ENCODE data around the gene NCF2.

NCF2 gene

DNA sequence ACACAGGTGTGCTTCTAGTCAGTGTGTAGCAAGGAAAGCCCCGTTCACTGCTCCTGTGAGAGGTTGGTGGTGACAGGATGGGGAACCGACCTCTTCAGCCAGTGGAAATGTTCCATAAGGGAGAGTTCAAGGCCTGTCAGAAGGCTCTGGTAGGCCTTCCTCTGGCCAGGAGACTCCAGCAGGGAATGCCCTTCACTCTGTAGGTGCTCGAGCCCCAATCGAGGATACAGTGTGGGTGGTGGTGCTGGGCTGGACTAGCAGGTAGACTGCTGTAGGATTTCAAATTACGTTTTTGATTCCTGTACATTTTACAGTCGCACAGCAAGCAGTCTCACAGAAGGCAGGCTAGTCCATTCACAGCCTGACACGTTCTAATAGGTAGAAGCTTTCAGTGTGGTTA, 37.8 kb downstream of the NCF2 start:
- DNase-seq (ENCODE audit: low read depth) = no peak

DNA sequence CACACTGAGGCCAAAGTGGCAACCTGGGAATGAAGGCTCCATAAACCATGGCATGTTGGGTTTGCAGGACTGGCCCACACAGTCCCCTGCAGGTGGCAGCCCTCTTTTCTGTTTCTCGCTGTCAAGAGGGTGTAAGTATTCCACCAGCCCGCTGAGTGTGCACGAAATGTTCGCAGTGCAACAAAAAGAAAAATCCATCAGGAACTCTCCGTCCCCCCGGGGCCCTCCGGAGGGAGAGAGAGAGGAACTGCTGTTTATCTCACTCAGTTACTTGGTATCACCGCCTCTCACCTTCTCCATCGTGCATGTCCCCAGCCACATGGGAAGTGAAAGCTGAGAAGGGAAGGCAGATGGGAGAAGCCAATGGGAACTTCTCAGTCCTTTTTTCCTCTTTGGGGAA, 38.3 kb downstream of the NCF2 start:
- DNase-seq (ENCODE audit: low read depth) = no peak

DNA sequence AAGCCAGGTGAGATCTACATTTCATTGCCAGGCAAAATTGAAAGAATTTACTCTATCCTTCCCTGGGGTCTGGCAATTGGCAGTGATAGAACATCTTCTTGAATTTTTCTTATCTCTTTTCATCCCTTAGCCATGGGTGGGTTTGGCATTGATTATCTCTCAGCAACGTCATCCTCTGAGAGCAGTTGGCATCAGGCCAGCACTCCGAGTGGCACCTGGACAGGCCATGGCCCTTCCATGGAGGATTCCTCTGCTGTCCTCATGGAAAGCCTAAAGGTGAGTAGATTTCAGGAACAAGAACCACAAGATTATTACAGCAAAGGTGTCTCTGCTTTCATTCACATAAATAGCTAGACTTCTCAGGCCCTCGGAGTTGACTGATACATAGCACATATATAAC, 39.3 kb downstream of the NCF2 start:
- DNase-seq (ENCODE audit: low read depth) = no peak

DNA sequence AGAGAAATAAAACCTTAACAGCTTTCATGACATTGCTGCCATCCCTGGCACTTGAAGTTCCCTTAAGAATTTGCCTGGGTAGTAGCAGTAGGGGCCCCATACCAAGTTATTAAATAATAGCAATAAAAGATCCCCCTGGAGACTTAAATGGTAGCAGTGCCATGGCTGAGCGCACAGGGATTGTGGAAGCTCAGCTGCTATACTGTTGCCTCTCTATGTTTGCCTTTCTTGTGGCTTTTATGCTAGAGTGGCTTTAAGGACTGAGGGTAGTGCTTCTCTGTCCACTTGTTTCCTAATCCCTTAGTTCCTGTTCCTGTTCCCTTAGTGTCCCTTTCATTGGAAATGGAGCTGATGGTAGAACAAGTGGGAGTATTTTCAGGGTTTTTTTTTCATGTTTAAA, 42.1 kb downstream of the NCF2 start:
- no peak for DNase-seq (ENCODE audit: low read depth)

DNA sequence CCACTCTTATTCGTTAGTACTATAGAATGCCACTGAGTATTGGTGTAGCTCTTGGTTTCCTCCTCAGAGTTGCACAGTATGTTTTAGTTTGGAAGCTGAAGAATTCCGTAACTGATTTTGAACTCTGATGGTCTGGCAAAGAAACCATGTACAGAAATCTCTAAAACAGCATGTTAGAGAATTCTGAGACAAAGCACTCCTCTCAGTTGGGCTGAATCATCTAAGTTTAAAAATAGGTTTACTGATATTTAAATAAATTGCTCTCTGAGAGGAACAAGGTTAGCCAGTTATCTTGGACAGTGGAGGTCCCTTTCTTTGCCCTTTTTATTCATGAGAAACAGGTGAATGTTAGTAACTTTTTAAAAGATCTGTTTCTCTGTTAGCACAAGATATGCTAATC, 43.8 kb downstream of the NCF2 start:
- DNase-seq (ENCODE audit: low read depth) = no peak

DNA sequence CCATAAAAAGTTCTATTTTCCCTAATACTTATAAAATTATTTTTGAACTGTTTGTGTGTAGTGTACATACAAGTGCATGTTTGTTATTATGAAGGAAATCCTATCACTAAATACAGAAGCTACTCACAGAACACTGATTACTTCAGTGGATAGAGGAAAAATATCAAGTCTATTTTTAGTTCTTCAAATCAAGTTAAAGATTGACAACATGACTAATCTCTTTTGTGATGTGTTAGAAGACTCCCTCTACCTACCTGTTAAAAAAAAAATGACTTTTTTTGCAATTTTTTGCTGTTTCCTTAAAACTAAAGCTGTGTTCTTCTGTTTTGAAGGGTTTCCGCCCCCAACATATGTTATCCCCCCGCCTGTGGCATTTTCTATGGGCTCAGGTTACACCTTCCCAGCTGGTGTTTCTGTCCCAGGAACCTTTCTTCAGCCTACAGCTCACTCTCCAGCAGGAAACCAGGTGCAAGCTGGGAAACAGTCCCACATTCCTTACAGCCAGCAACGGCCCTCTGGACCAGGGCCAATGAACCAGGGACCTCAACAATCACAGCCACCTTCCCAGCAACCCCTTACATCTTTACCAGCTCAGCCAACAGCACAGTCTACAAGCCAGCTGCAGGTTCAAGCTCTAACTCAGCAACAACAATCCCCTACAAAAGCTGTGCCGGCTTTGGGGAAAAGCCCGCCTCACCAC, 45.5 kb downstream of the NCF2 start:
- no peak for DNase-seq (ENCODE audit: low read depth)

DNA sequence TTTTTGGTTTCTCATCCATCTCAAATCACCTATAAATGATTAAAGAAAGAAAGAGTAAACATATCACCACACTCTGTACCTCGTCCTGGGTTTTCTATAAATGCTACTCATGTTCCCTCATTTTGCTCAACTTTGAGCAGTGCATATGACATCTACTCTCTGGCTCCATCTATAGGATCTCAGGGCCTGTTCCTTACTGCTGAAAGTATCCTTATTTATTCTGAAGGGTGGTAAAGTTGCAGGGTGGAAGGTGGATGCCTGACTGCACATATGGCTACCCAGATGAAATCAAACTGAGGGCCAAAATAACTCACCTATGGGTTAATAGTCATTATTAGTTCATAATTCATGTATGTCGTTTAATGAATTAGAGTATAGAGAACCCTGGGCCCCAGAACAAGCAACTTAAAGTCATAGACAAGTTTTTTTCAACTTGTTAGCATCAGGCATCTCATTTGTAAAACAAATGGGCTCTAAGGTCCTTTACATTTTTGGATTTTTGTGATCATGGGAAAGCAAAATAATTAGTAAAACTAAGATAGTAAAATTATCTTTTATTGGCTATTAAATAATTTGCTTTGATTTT, 46.5 kb downstream of the NCF2 start:
- no peak for DNase-seq (ENCODE audit: low read depth)

DNA sequence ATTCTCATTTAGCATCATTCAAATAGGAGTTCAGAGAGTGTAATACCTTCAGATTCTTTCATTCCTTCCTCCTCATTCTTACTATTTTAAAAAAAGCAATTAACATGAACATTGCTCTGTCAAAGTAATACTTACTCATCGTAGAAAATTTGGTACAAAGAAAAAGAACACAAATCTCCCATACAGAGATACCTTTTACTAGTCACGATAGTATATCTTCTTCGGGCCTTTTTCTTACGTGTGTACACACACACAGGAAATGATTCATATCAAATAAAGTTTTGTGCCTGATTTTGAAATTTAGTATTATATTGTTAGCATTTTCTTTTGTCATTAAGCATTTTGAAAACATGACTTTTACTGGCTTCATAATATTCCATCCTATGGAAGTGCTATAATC, 52.9 kb downstream of the NCF2 start:
- DNase-seq (ENCODE audit: low read depth) = no peak

DNA sequence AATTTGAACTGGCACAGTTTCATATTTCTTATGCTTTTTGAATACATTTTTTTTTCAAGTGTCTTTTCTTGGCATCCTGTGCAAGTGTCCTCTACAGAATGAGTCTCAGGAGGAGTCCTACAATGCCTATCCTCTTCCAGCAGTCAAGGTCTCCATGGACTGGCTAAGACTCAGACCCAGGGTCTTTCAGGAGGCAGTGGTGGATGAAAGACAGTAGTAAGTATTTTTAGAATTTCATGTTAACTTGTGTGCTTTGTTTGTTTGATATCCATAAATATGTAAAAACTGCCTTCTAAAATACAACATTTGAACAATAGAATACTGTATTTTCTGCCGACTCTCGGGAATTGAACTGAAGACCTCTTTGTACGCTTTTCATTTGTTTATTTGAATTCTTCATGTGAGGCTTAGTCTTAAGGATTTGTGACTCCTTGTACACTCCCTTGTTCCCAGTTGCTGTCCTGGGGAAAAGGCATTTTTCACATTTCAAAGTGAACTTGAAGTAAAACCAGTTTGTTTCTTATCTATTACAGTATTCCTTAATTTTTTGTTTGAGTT, 56.6 kb downstream of the NCF2 start:
- DNase-seq (ENCODE audit: low read depth) = no peak

DNA sequence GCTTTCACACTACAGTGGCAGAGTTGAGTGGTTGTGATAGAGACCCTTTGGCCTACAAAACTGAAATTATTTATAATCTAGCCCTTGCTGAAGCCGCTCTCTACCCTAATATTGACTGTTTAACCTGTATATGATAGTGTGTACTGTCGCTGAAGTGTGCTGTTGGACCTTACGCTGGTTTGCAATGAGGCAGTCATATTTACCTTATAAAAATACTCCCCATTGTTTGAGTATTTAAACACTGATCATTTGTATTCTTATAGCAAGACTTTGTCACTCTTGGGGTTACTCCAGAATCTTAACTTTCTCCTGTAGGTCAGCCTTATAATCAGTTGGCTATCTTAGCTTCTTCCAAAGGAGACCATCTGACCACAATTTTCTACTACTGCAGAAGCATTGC, 61.7 kb downstream of the NCF2 start:
- DNase-seq (ENCODE audit: low read depth) = no peak

DNA sequence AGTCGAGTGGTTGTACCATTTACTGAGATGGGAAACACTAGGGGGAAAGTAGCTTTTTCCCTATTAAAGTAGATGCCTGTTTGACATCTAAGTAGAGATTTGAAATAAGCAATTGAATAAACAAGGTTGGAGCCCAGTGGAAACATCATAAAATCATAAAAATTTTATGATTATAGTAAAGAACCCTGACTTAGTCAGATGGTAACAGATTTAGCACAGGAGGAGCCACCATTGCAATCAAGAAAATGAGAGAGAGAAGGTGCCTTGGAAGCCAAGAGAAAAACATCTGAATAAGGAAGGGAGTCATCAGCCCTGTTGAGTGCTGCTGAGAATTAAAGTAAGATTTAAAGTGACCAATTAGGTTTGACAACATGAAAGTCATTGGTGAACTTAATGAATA, 68.2 kb downstream of the NCF2 start:
- DNase-seq (ENCODE audit: low read depth) = no peak

DNA sequence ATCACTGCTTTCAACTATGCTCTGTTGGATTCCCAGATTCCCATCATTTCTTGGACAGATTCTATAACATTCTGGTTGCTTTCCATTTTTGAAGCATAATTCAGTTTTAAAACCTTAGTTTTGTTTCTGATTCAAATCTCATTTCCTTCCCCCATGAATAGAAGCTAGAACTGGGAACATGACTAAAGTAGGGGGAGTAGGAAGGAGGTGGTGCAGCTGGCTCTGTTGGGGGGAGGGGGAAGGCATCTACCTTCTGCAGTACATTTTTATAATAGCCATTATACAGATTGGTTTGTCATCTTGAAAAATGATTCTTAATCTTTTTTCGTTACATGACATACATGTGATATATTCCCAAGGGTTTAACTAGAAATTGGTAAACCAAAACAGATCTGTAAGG, 69.9 kb downstream of the NCF2 start:
- DNase-seq (ENCODE audit: low read depth) = no peak

DNA sequence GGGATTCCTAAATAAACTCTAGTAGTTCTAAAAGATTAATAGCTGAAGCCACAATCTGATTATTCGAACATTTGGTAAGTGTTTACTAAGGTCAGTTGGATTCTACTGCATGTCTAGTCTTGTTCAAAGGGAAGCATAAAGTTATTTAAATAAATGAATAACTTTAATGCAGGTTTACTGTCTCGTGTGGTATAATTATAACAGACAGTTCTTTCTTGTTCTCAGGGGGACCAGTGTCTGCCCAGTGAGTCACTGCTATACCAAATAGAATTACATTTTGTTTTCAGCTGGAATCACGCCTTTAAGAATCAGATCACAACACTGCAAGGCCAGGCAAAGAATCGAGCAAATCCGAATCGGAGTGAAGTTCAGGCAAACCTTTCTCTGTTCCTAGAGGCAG, 72.9 kb downstream of the NCF2 start:
- no peak for DNase-seq (ENCODE audit: low read depth)

DNA sequence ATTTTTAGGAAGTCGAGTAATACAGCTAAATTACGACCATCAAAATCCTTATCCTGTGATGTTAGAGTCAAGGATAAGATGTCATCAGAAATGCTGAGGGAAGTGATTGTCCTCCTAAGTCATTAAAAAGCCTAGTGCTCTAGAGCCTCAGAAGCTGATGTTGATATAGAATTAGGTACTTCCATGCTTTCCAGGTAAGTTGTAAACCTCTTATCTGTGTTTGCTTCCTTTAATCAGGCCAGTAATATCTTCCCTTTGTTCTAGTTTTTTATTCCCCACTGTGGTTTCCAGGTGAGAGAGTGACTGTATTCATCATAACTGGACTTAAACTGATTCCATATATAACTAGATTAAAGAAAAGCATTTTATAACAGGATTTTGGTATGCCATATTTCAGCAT, 73.5 kb downstream of the NCF2 start:
- DNase-seq (ENCODE audit: low read depth) = no peak

DNA sequence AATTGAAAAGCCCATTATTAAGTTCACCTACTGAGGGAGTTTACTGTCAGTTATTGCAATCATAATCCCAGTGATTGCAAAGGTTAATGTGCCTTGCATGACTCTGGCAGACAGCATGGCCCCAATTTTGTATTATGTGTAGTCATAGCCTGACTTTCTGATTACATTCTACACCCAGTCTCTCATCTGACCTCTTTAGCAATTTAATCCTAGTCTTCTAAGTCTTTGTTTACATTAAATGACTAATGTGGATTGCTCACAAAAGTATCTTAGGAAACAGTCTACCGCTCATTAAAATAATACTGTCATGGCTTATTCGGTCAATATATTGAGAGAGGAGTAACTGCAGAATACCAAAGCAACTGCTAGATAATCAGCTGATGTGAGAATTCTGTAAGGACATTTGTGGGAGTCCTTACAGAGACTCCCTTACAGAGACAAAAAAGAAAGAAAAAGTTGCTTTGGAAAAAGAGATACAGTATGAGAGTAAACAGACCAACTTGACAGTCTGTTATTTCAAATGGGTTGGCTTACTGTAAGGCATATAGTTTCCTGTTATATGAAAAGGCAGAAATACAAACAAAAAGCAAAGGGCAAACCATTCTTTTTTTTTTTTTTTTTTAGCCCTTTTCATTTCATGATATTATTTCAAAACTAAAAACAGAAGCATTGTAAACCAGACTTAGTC, 75.1 kb downstream of the NCF2 start:
- no peak for DNase-seq (ENCODE audit: low read depth)

DNA sequence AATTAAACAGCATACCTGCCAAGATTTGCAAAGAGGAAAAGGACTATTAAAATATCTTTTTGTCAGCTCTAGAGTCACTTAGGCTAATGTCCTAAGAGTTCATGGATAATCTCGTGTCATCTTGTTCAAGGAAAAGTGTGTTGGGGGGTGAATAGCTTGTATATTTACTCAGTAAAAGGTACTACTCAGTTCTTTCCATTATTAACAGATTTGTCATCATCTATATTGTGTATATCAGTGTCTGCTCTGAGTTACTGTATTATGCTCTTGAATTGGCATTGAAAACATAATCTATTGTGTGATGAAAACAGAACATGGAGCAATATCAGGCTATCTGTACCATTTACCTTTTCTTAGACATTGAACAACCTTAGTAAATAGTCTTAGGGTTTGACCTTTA, 76.0 kb downstream of the NCF2 start:
- DNase-seq (ENCODE audit: low read depth) = no peak

DNA sequence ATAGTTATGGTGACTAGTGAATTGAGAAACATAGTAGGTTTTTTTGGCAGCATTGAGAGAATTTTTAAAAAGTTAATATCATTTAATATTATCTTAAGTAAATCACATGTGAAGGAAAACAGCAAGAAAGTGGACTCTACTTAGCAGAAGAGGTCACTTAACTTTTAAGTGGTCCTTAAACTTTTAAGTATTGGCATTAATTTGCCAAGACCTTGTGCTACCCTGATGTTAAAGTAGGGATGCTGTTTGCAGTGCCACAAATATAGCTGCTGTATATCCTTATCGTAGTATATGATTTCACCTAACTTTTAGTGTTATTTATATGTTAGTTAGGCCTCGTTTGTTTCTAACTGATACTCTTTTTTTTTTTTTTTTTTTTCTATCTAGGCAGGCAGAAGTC, 77.8 kb downstream of the NCF2 start:
- DNase-seq (ENCODE audit: low read depth) = no peak

DNA sequence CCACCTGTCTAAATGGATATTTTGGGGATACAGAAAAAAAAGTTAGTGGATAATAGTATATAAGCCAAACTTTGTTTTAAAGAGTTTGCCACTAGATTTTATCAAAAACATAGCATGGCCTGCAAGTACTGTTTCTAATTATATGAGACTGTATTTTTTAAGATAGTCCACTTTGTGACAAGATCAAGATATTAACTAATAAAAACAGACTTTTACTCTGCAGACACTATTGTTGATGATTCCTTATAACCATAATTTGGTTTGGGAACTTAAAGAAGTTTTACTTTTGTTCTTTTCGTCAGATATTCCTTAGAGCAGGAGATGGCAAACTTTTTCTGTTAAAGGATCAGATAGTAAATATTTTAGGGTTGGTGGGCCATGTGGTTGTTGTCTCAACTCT, 81.6 kb downstream of the NCF2 start:
- DNase-seq (ENCODE audit: low read depth) = no peak

DNA sequence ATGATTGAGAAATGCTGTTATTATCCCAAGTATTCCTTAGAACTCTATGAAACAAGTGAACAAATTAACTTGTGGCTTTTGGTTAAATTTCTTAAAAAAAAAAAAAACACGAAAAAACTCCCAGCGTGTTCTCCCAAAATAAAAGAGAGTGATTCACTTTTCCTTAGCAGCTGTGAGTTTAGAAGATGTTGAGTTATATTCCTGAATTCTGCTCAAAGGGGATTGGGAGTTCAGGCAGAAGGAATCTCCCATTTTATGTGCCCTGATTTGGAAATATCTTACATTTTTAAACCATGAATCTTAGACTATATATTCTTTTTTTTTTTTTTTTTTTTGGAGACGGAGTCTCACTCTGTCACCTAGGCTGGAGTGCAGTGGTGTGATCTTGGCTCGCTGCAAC, 83.7 kb downstream of the NCF2 start:
- no peak for DNase-seq (ENCODE audit: low read depth)
